ENCODE measurements around the gene JMJD8. TPM values are rescaled to one million over a fixed set of nuclear protein-coding genes. Genes with fewer than 3 reads are reported as not detected.
A peak's percentile ranks its signal among the peaks of the same experiment; 100 is the strongest.

JMJD8 gene
- total RNA-seq, 2 donors from 2014 or later = 48.8 to 55.6 TPM

DNA sequence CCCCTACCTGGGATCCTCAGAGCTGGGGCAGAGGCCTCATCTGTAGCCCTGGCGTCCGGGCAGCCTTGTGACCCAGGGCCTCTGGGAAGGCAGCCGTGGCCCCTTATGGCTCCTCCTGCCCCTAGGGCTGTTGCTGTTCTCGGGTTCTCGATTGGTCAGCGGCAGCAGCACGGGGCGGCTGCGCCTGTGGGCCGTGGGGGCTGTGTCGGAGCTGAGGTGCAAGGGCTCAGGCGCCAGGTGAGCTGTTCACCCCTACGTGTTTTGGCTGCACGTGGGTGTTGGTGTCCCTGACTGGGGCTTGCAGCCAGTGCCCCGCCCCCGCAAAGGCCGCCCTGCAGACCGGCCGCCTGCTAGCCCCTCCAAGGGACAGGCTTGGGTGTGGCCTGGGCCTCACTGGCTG lies 22.0 kb downstream of the JMJD8 start:
- no peaks in the 10 kb centered on the region for H3K27me3 ChIP-seq (ENCODE audit: control insufficient read depth, insufficient read depth, low read length, poor library complexity, severe bottlenecking)
- Mint-ChIP-seq H3K9me3 (no peaks in the 10 kb centered on the region), H3K4me3 (no peak overlapping the region), H3K27ac (no peak overlapping the region), H3K4me1 (peaks cover 3% of the 10 kb centered on the region), H3K27me3 (ENCODE audit: insufficient read depth) (no peaks in the 10 kb centered on the region), H3K36me3 (ENCODE audit: low read depth) (peaks cover 8% of the 10 kb centered on the region)
- 94% methylated on average over 17 to 19 of the region's 19 CpGs for WGBS, 2 experiments (ENCODE audit: insufficient coverage in 1 of 2, insufficient read length in 1 of 2)
- no peak overlapping the region for H3K4me3 ChIP-seq (ENCODE audit: low read length)
- H3K9ac ChIP-seq (ENCODE audit: extremely low read depth, low read length, poor library complexity, severe bottlenecking) = no peak overlapping the region
- TF ChIP-seq, protein P1, sequence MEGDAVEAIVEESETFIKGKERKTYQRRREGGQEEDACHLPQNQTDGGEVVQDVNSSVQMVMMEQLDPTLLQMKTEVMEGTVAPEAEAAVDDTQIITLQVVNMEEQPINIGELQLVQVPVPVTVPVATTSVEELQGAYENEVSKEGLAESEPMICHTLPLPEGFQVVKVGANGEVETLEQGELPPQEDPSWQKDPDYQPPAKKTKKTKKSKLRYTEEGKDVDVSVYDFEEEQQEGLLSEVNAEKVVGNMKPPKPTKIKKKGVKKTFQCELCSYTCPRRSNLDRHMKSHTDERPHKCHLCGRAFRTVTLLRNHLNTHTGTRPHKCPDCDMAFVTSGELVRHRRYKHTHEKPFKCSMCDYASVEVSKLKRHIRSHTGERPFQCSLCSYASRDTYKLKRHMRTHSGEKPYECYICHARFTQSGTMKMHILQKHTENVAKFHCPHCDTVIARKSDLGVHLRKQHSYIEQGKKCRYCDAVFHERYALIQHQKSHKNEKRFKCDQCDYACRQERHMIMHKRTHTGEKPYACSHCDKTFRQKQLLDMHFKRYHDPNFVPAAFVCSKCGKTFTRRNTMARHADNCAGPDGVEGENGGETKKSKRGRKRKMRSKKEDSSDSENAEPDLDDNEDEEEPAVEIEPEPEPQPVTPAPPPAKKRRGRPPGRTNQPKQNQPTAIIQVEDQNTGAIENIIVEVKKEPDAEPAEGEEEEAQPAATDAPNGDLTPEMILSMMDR (conservative IDR thresholded peaks at IDR 0.05) = no peak
- no peaks in the 10 kb centered on the region for H3K4me1 ChIP-seq (ENCODE audit: control insufficient read depth, insufficient read depth, low read length)
- no peak for DNase-seq
- H3K27ac ChIP-seq (ENCODE audit: low read depth, low read length) = no peak overlapping the region
- H3K9me3 ChIP-seq (ENCODE audit: control insufficient read depth, low read length) = no peaks in the 10 kb centered on the region
- no peaks in the 10 kb centered on the region for H3K36me3 ChIP-seq (ENCODE audit: control insufficient read depth, insufficient read depth, low read length)

- no peaks in the 10 kb centered on the region for H3K36me3 ChIP-seq (ENCODE audit: control insufficient read depth, insufficient read depth, low read length)
- H3K4me1 Mint-ChIP-seq = peaks cover 3% of the 10 kb centered on the region
- H3K27ac Mint-ChIP-seq = peak overlapping the region; percentile 39
- no peaks in the 10 kb centered on the region for H3K9me3 Mint-ChIP-seq
- H3K9me3 ChIP-seq (ENCODE audit: control insufficient read depth, low read length) = no peaks in the 10 kb centered on the region
- no peak overlapping the region for H3K4me3 ChIP-seq (ENCODE audit: low read length)
- no peak overlapping the region for H3K27ac ChIP-seq (ENCODE audit: low read depth, low read length)
- TF ChIP-seq, protein P1 (conservative IDR thresholded peaks at IDR 0.05) = no peak
- no peak for DNase-seq
- no peak overlapping the region for H3K4me3 Mint-ChIP-seq
- peaks cover 8% of the 10 kb centered on the region for H3K36me3 Mint-ChIP-seq (ENCODE audit: low read depth)
- WGBS, 2 experiments (ENCODE audit: insufficient coverage in 1 of 2, insufficient read length in 1 of 2) = 81 to 91% methylated on average over 22 to 35 of the region's 35 CpGs
- H3K27me3 Mint-ChIP-seq (ENCODE audit: insufficient read depth) = no peaks in the 10 kb centered on the region
- no peaks in the 10 kb centered on the region for H3K4me1 ChIP-seq (ENCODE audit: control insufficient read depth, insufficient read depth, low read length)
- no peak overlapping the region for H3K9ac ChIP-seq (ENCODE audit: extremely low read depth, low read length, poor library complexity, severe bottlenecking)
- H3K27me3 ChIP-seq (ENCODE audit: control insufficient read depth, insufficient read depth, low read length, poor library complexity, severe bottlenecking) = no peaks in the 10 kb centered on the region
Observed at GRCh38 chr16:661184-661821, 22.8 kb downstream of the JMJD8 start.

GRCh38 chr16:660459-661183 lies 23.5 kb downstream of the JMJD8 start:
- Mint-ChIP-seq H3K27me3 (ENCODE audit: insufficient read depth) (no peaks in the 10 kb centered on the region), H3K4me1 (peaks cover 3% of the 10 kb centered on the region), H3K36me3 (ENCODE audit: low read depth) (peaks cover 8% of the 10 kb centered on the region), H3K27ac (peak overlapping the region; percentile 39), H3K4me3 (no peak overlapping the region), H3K9me3 (no peaks in the 10 kb centered on the region)
- Histone ChIP-seq H3K27me3 (ENCODE audit: control insufficient read depth, insufficient read depth, low read length, poor library complexity, severe bottlenecking) (no peaks in the 10 kb centered on the region), H3K9ac (ENCODE audit: extremely low read depth, low read length, poor library complexity, severe bottlenecking) (no peak overlapping the region), H3K36me3 (ENCODE audit: control insufficient read depth, insufficient read depth, low read length) (no peaks in the 10 kb centered on the region), H3K27ac (ENCODE audit: low read depth, low read length) (no peak overlapping the region), H3K4me1 (ENCODE audit: control insufficient read depth, insufficient read depth, low read length) (no peaks in the 10 kb centered on the region), H3K4me3 (ENCODE audit: low read length) (no peak overlapping the region), H3K9me3 (ENCODE audit: control insufficient read depth, low read length) (no peaks in the 10 kb centered on the region)
- TF ChIP-seq, protein P1 (conservative IDR thresholded peaks at IDR 0.05) = peak; percentile 77
- 34 to 52% methylated on average over 10 to 35 of the region's 43 CpGs for WGBS, 2 experiments (ENCODE audit: insufficient coverage in 1 of 2, insufficient read length in 1 of 2)
- peak; percentile 97 for DNase-seq
